H9 (cell line): ENCODE measurements around the gene C1orf105. TPM values are rescaled to one million over a fixed set of nuclear protein-coding genes. Genes with fewer than 3 reads are reported as not detected.

ENCODE experiments used
- DNase-seq: peaks from one replicate; pipeline ENCODE4 v3.0.0-alpha.2; 2017
- H2AFZ ChIP-seq: one replicate; pipeline ENCODE4 v1.6.1; 2013; ENCODE audit warnings: mild to moderate bottlenecking, low read length, control low read depth, moderate library complexity
- H2AK5ac ChIP-seq: 2 replicates; pipeline ENCODE4 v1.6.1; 2013; ENCODE audit warnings: low read length, control low read depth, mixed read lengths; ENCODE audit not compliant: insufficient read length
- H2BK120ac ChIP-seq: one replicate; pipeline ENCODE4 v1.6.1; 2013; ENCODE audit warnings: low read depth, mild to moderate bottlenecking, low read length, control low read depth, inconsistent platforms; ENCODE audit not compliant: poor library complexity, severe bottlenecking
- H2BK12ac ChIP-seq: 2 replicates; pipeline ENCODE4 v1.6.1; 2013; ENCODE audit warnings: low read length, control low read depth, mixed read lengths, low read depth; ENCODE audit not compliant: insufficient read length
- H2BK15ac ChIP-seq: 2 replicates; pipeline ENCODE4 v1.6.1; 2013; ENCODE audit warnings: low read depth, low read length, control low read depth
- H2BK20ac ChIP-seq: one replicate; pipeline ENCODE4 v1.6.1; 2013; ENCODE audit warnings: low read depth, mild to moderate bottlenecking, low read length, control low read depth, inconsistent platforms; ENCODE audit not compliant: poor library complexity, severe bottlenecking
- H2BK5ac ChIP-seq: 2 replicates; pipeline ENCODE4 v1.6.1; 2013; ENCODE audit warnings: low read length, control low read depth, mixed read lengths; ENCODE audit not compliant: insufficient read length
- H3K14ac ChIP-seq: 2 replicates; pipeline ENCODE4 v1.6.1; 2013; ENCODE audit warnings: low read length, control low read depth; ENCODE audit not compliant: insufficient read depth
- H3K18ac ChIP-seq: 2 replicates; pipeline ENCODE4 v1.6.1; 2013; ENCODE audit warnings: low read depth, mild to moderate bottlenecking, mixed read lengths, low read length, control low read depth; ENCODE audit not compliant: insufficient read length
- H3K23ac ChIP-seq: 2 replicates; pipeline ENCODE4 v1.6.1; 2013; ENCODE audit warnings: low read length, control low read depth, mixed read lengths, low read depth; ENCODE audit not compliant: insufficient read length
- H3K23me2 ChIP-seq: 2 replicates; pipeline ENCODE4 v1.6.1; 2013; ENCODE audit warnings: low read depth, mild to moderate bottlenecking, mixed read lengths, low read length, control low read depth; ENCODE audit not compliant: insufficient read length, poor library complexity, severe bottlenecking
- H3K27ac ChIP-seq: 2 replicates; pipeline ENCODE4 v1.5.1; 2013; ENCODE audit warnings: low read length, control low read depth, mixed read lengths, low read depth; ENCODE audit not compliant: insufficient read length
- H3K27me3 ChIP-seq: 2 replicates; pipeline ENCODE4 v1.6.1; 2013; ENCODE audit warnings: low read length, control low read depth, inconsistent platforms; ENCODE audit not compliant: insufficient read depth
- H3K4ac ChIP-seq: 2 replicates; pipeline ENCODE4 v1.6.1; 2013; ENCODE audit warnings: low read depth, mild to moderate bottlenecking, control low read depth, inconsistent platforms, low read length, moderate library complexity
- H3K4me1 ChIP-seq: 2 replicates; pipeline ENCODE4 v1.6.1; 2013; ENCODE audit warnings: low read length, control low read depth, inconsistent platforms; ENCODE audit not compliant: insufficient read depth
- H3K4me2 ChIP-seq: 2 replicates; pipeline ENCODE4 v1.6.1; 2013; ENCODE audit warnings: low read length, control low read depth, mixed read lengths; ENCODE audit not compliant: insufficient read length, insufficient read depth
- H3K56ac ChIP-seq: 2 replicates; pipeline ENCODE4 v1.6.1; 2013; ENCODE audit warnings: low read depth, mild to moderate bottlenecking, mixed read lengths, low read length, control low read depth; ENCODE audit not compliant: insufficient read length
- H3K79me1 ChIP-seq: 2 replicates; pipeline ENCODE4 v1.6.1; 2013; ENCODE audit warnings: low read depth, mild to moderate bottlenecking, moderate library complexity, low read length, control low read depth, inconsistent platforms; ENCODE audit not compliant: insufficient read depth, poor library complexity, severe bottlenecking
- H3K79me2 ChIP-seq: 2 replicates; pipeline ENCODE4 v1.6.1; 2013; ENCODE audit warnings: low read length, control low read depth, inconsistent platforms; ENCODE audit not compliant: insufficient read depth
- H3K9ac ChIP-seq: 2 replicates; pipeline ENCODE4 v1.6.1; 2013; ENCODE audit warnings: low read length, control low read depth, mixed read lengths; ENCODE audit not compliant: insufficient read length; ENCODE audit errors: extremely low read depth
- H3K9me3 ChIP-seq: one replicate; pipeline ENCODE4 v1.6.1; 2013; ENCODE audit warnings: low read depth, low read length, inconsistent platforms; ENCODE audit not compliant: control insufficient read depth
- H3T11ph ChIP-seq: one replicate; pipeline ENCODE4 v1.6.1; 2013; ENCODE audit warnings: mild to moderate bottlenecking, low read length, control low read depth, inconsistent platforms
- H4K20me1 ChIP-seq: one replicate; pipeline ENCODE4 v1.6.1; 2013; ENCODE audit not compliant: control insufficient read depth, insufficient read length, insufficient read depth
- H4K5ac ChIP-seq: 2 replicates; pipeline ENCODE4 v1.6.1; 2013; ENCODE audit warnings: low read depth, mild to moderate bottlenecking, mixed read lengths, low read length, control low read depth; ENCODE audit not compliant: insufficient read length
- H4K8ac ChIP-seq: replicated peaks from 2 replicates; pipeline ENCODE4 v1.6.1; 2013; ENCODE audit warnings: low read length, control low read depth, mixed read lengths, low read depth; ENCODE audit not compliant: insufficient read length
- H4K91ac ChIP-seq: 2 replicates; pipeline ENCODE4 v1.6.1; 2013; ENCODE audit warnings: low read depth, mild to moderate bottlenecking, moderate library complexity, mixed read lengths, low read length, control low read depth; ENCODE audit not compliant: insufficient read length
- H3K27ac Mint-ChIP-seq, 3 experiments: 2 replicates in 2 of 3; 3 replicates in 1 of 3; pipeline ENCODE4 v1.8.0; 2020 to 2021; ENCODE audit warnings: mixed read lengths in 3 of 3, mild to moderate bottlenecking in 1 of 3, moderate library complexity in 1 of 3
- H3K27me3 Mint-ChIP-seq: 2 replicates; pipeline ENCODE4 v1.8.0; 2021; ENCODE audit warnings: low read depth, mild to moderate bottlenecking, moderate library complexity, mixed read lengths
- H3K36me3 Mint-ChIP-seq, 3 experiments: 2 replicates in 2 of 3; 3 replicates in 1 of 3; pipeline ENCODE4 v1.8.0; 2020 to 2021; ENCODE audit warnings: low read depth in 3 of 3, mixed read lengths in 3 of 3; ENCODE audit not compliant: insufficient read depth in 1 of 3
- H3K4me1 Mint-ChIP-seq, 2 experiments: 2 replicates each; pipeline ENCODE4 v1.8.0; 2020; ENCODE audit warnings: mixed read lengths in 2 of 2
- H3K4me3 Mint-ChIP-seq, 2 experiments: 2 replicates in 1 of 2; 3 replicates in 1 of 2; pipeline ENCODE4 v1.8.0; 2020 to 2021; ENCODE audit warnings: mild to moderate bottlenecking in 2 of 2, mixed read lengths in 2 of 2, moderate library complexity in 1 of 2
- H3K9me3 Mint-ChIP-seq, 2 experiments: 2 replicates in 1 of 2; 3 replicates in 1 of 2; pipeline ENCODE4 v1.8.0; 2020; ENCODE audit warnings: mild to moderate bottlenecking in 2 of 2, mixed read lengths in 2 of 2, moderate library complexity in 1 of 2
- CTCF ChIP-seq: fragments of 200-600 bp; sonication (generic); conservative IDR thresholded peaks from 3 replicates; pipeline ENCODE4 v1.8.0; 2021; ENCODE audit warnings: antibody characterized with exemption, mild to moderate bottlenecking
- WGBS: extraction: QIAGEN DNeasy Blood & Tissue Kit; methylation state at CpG from one replicate; pipeline ENCODE4 v1.1.7; 2013; ENCODE audit warnings: missing lambda C conversion rate, low lambda C conversion rate, mixed read lengths; ENCODE audit not compliant: insufficient read length; ENCODE audit errors: extremely low coverage; 5-methylcytosine and 5-hydroxymethylcytosine counted together
- total RNA-seq: library from RNA; stranded (reverse); gene quantifications from 2 replicates; pipeline ENCODE4 v1.2.1, GENCODE V29; 2021

C1orf105 gene
- total RNA-seq, 1 experiment from 2014 or later, result not detected

GRCh38 chr1:172378109-172378760, 42.2 kb upstream of the C1orf105 start:
- no peak overlapping the region for H3K4me2 ChIP-seq
- no peak overlapping the region for H4K8ac ChIP-seq
- no peak overlapping the region for H3K14ac ChIP-seq
- no peaks in the 10 kb centered on the region for H3K27me3 Mint-ChIP-seq
- H3K23me2 ChIP-seq, result no peaks in the 10 kb centered on the region
- H3K79me1 ChIP-seq, result no peaks in the 10 kb centered on the region
- no peak overlapping the region for H2BK12ac ChIP-seq
- no peak for TF ChIP-seq CTCF
- H2AK5ac ChIP-seq, result no peak overlapping the region
- no peak overlapping the region for H3K27ac ChIP-seq
- H4K20me1 ChIP-seq, result no peaks in the 10 kb centered on the region
- peaks cover 22 to 29% of the 10 kb centered on the region in 2 experiments for H3K4me1 Mint-ChIP-seq
- WGBS, result no CpG with 5 or more reads among the region's 1 CpG
- no peak overlapping the region for H2AFZ ChIP-seq
- H3K36me3 Mint-ChIP-seq, result no peaks in the 10 kb centered on the region; a peak in 1 of 7 replicates
- H3K4ac ChIP-seq, result no peak overlapping the region
- no peak overlapping the region for H3K4me3 Mint-ChIP-seq
- no peak overlapping the region for H3T11ph ChIP-seq
- H2BK120ac ChIP-seq, result no peak overlapping the region
- H3K23ac ChIP-seq, result no peak overlapping the region
- H3K9ac ChIP-seq, result no peak overlapping the region
- no peak overlapping the region for H3K27ac Mint-ChIP-seq
- H3K18ac ChIP-seq, result no peak overlapping the region
- no peaks in the 10 kb centered on the region for H3K27me3 ChIP-seq
- no peak overlapping the region for H2BK5ac ChIP-seq
- no peaks in the 10 kb centered on the region for H3K9me3 ChIP-seq
- DNase-seq, result no peak
- H2BK15ac ChIP-seq, result no peak overlapping the region
- no peaks in the 10 kb centered on the region for H3K9me3 Mint-ChIP-seq
- H4K5ac ChIP-seq, result no peak overlapping the region
- H3K56ac ChIP-seq, result no peak overlapping the region
- H4K91ac ChIP-seq, result no peak overlapping the region
- H3K4me1 ChIP-seq, result peaks cover 5% of the 10 kb centered on the region; the same call in 1 of the 2 replicates
- H2BK20ac ChIP-seq, result no peak overlapping the region
- H3K79me2 ChIP-seq, result no peaks in the 10 kb centered on the region
